Measurements from ENCODE around the gene ZSCAN20.
A peak's percentile ranks its signal among the peaks of the same experiment; 100 is the strongest.

ZSCAN20 gene

GRCh38 chr1:33443705-33444180 is 28.7 kb upstream of the ZSCAN20 start:
- FAIRE-seq, result no peak

GRCh38 chr1:33445108-33445507 is 27.3 kb upstream of the ZSCAN20 start:
- FAIRE-seq, result no peak

- no peak for FAIRE-seq
Measured at GRCh38 chr1:33446590-33446989, 25.9 kb upstream of the ZSCAN20 start.

- FAIRE-seq, result no peak
Measured at GRCh38 chr1:33454646-33455282, 17.7 kb upstream of the ZSCAN20 start.

- no peak for FAIRE-seq
Measured at GRCh38 chr1:33455539-33456501, 16.6 kb upstream of the ZSCAN20 start.

- no peak for FAIRE-seq
Measured at GRCh38 chr1:33456502-33456886, 16.0 kb upstream of the ZSCAN20 start.

- FAIRE-seq, result no peak
Measured at GRCh38 chr1:33459691-33460090, 12.8 kb upstream of the ZSCAN20 start.

GRCh38 chr1:33460144-33460543 is 12.3 kb upstream of the ZSCAN20 start:
- FAIRE-seq, result no peak

GRCh38 chr1:33460947-33461629 is 11.4 kb upstream of the ZSCAN20 start:
- FAIRE-seq, result no peak

- no peak for FAIRE-seq
Measured at GRCh38 chr1:33462405-33463164, 9.9 kb upstream of the ZSCAN20 start.

GRCh38 chr1:33464552-33464951 is 7.9 kb upstream of the ZSCAN20 start:
- no peak for FAIRE-seq

- FAIRE-seq, result no peak
Measured at GRCh38 chr1:33465316-33465715, 7.1 kb upstream of the ZSCAN20 start.

- no peak for FAIRE-seq
Measured at GRCh38 chr1:33466159-33466558, 6.3 kb upstream of the ZSCAN20 start.

- FAIRE-seq, result no peak
Measured at GRCh38 chr1:33468011-33468410, 4.4 kb upstream of the ZSCAN20 start.

GRCh38 chr1:33468531-33468930 is 3.9 kb upstream of the ZSCAN20 start:
- FAIRE-seq, result no peak

GRCh38 chr1:33468967-33469366 is 3.5 kb upstream of the ZSCAN20 start:
- no peak for FAIRE-seq

GRCh38 chr1:33469691-33470090 is 2.8 kb upstream of the ZSCAN20 start:
- no peak for FAIRE-seq

- peak; percentile 82 for FAIRE-seq
Measured at GRCh38 chr1:33470495-33471012, 1.9 kb upstream of the ZSCAN20 start.

GRCh38 chr1:33471416-33471815 is 1.0 kb upstream of the ZSCAN20 start:
- FAIRE-seq, result no peak

- FAIRE-seq, result no peak
Measured at GRCh38 chr1:33473900-33474299, 1.5 kb downstream of the ZSCAN20 start.

GRCh38 chr1:33477451-33477850 is 5.0 kb downstream of the ZSCAN20 start:
- no peak for FAIRE-seq

- FAIRE-seq, result no peak
Measured at GRCh38 chr1:33482412-33482811, 10.0 kb downstream of the ZSCAN20 start.
